Peyer's patch (tissue), 4 donors: Measurements from ENCODE around the gene GALNT17.

ENCODE experiments used
- POLR2A ChIP-seq, 2 donors: fragments of 450-650 bp; IDR thresholded peaks; one replicate each; pipeline ENCODE4 v1.5.1; 2017; ENCODE audit warnings: antibody characterized with exemption in 2 of 2, mild to moderate bottlenecking in 2 of 2, moderate library complexity in 2 of 2
- TF ChIP-seq, protein P1 (sequence below), 6 experiments: fragments of 450-650 bp in 4 of 6; fragments of 200-600 bp in 2 of 6; sonication (generic) in 1 of 6; IDR thresholded peaks; one replicate each; pipeline ENCODE4 v1.5.1; 2017 to 2019; ENCODE audit warnings: antibody characterized with exemption in 6 of 6, mild to moderate bottlenecking in 3 of 6, moderate library complexity in 1 of 6

DNA sequence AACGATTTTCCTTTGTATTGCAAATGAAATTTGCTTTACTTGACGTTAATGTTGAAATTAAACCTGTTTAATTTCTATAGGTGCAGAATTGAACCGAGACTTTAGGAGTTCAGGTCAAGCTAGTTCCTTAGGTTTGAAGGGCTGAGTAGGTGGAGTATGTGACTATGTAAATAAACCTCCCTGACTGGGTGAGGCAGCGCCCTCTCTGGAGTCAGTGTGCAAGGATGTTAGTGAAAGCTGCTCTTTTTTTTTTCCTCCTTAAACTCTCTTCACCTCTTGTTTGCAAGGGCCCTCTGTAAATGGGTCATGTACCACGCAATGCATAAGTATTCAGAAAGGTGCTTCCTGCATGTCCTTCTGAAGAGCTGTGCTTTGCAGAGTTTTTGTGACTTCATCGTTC lies 33.8 kb downstream of the GALNT17 start:
- TF ChIP-seq, protein P1, sequence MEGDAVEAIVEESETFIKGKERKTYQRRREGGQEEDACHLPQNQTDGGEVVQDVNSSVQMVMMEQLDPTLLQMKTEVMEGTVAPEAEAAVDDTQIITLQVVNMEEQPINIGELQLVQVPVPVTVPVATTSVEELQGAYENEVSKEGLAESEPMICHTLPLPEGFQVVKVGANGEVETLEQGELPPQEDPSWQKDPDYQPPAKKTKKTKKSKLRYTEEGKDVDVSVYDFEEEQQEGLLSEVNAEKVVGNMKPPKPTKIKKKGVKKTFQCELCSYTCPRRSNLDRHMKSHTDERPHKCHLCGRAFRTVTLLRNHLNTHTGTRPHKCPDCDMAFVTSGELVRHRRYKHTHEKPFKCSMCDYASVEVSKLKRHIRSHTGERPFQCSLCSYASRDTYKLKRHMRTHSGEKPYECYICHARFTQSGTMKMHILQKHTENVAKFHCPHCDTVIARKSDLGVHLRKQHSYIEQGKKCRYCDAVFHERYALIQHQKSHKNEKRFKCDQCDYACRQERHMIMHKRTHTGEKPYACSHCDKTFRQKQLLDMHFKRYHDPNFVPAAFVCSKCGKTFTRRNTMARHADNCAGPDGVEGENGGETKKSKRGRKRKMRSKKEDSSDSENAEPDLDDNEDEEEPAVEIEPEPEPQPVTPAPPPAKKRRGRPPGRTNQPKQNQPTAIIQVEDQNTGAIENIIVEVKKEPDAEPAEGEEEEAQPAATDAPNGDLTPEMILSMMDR (IDR thresholded peaks at IDR 0.05): no peak
- no peak for TF ChIP-seq POLR2A (IDR thresholded peaks at IDR 0.05)
